Measurements from ENCODE around the gene NOTCH2. TPM values are rescaled to one million over a fixed set of nuclear protein-coding genes. Genes with fewer than 3 reads are reported as not detected.

NOTCH2 gene
- total and polyA plus RNA-seq, 9 donors: 21.3 to 149 (median 105) TPM

GRCh38 chr1:119915517-119915916 is 153.9 kb downstream of the NOTCH2 start:
- no peak for DNase-seq
- intact Hi-C loops (cut with DNase I): no loop called here
- Histone ChIP-seq H3K27me3 (no peaks in the 10 kb centered on the region), H3K9me3 (no peaks in the 10 kb centered on the region), H3K36me3 (no peaks in the 10 kb centered on the region), H3K27ac (no peak overlapping the region), H3K4me1 (ENCODE audit: insufficient read depth) (no peaks in the 10 kb centered on the region), H3K4me3 (no peak overlapping the region)
- 93 to 94% (median 94%) methylated on average over 6 of the region's 6 CpGs for WGBS, 3 donors
- TF ChIP-seq CTCF (IDR thresholded peaks at IDR 0.05): no peak
- TF ChIP-seq EP300 (IDR thresholded peaks at IDR 0.05): no peak
- no peak for TF ChIP-seq POLR2A (IDR thresholded peaks at IDR 0.05)

GRCh38 chr1:119914071-119914470 is 155.4 kb downstream of the NOTCH2 start:
- Histone ChIP-seq H3K27ac (no peak overlapping the region), H3K36me3 (no peaks in the 10 kb centered on the region), H3K27me3 (no peaks in the 10 kb centered on the region), H3K4me1 (ENCODE audit: insufficient read depth) (no peaks in the 10 kb centered on the region), H3K9me3 (no peaks in the 10 kb centered on the region), H3K4me3 (no peak overlapping the region)
- WGBS, 3 donors: 7 to 15% (median 9%) methylated on average over 1 of the region's 1 CpG
- intact Hi-C loops (cut with DNase I): no loop called here
- DNase-seq: no peak
- no peak for TF ChIP-seq POLR2A (IDR thresholded peaks at IDR 0.05)
- no peak for TF ChIP-seq EP300 (IDR thresholded peaks at IDR 0.05)
- TF ChIP-seq CTCF (IDR thresholded peaks at IDR 0.05): no peak

GRCh38 chr1:119912963-119913362 is 156.5 kb downstream of the NOTCH2 start:
- 88 to 94% (median 93%) methylated on average over 3 of the region's 3 CpGs for WGBS, 3 donors
- H3K36me3 ChIP-seq: no peaks in the 10 kb centered on the region

GRCh38 chr1:119911775-119912174 is 157.7 kb downstream of the NOTCH2 start:
- Histone ChIP-seq H3K4me3 (no peak overlapping the region), H3K9me3 (no peaks in the 10 kb centered on the region), H3K36me3 (no peaks in the 10 kb centered on the region), H3K27me3 (no peaks in the 10 kb centered on the region), H3K4me1 (ENCODE audit: insufficient read depth) (no peaks in the 10 kb centered on the region), H3K27ac (no peak overlapping the region)
- TF ChIP-seq CTCF (IDR thresholded peaks at IDR 0.05) (no peak), EP300 (IDR thresholded peaks at IDR 0.05) (no peak), POLR2A (IDR thresholded peaks at IDR 0.05) (no peak)
- no peak for DNase-seq
- intact Hi-C loops (cut with DNase I): no loop called here
- WGBS, 3 donors: 68 to 74% (median 72%) methylated on average over 2 of the region's 2 CpGs

More at GRCh38 chr1:119912963-119913362, 156.5 kb downstream of the NOTCH2 start:
- Histone ChIP-seq H3K4me1 (ENCODE audit: insufficient read depth) (no peaks in the 10 kb centered on the region), H3K27me3 (no peaks in the 10 kb centered on the region), H3K4me3 (no peak overlapping the region), H3K9me3 (no peaks in the 10 kb centered on the region), H3K27ac (no peak overlapping the region)
- TF ChIP-seq EP300 (IDR thresholded peaks at IDR 0.05) (no peak), CTCF (IDR thresholded peaks at IDR 0.05) (no peak), POLR2A (IDR thresholded peaks at IDR 0.05) (no peak)
- DNase-seq: no peak
- intact Hi-C loops (cut with DNase I): no loop called here

Measured in ovary (tissue), 9 donors.